ENCODE data around the gene OPTC.

DNA sequence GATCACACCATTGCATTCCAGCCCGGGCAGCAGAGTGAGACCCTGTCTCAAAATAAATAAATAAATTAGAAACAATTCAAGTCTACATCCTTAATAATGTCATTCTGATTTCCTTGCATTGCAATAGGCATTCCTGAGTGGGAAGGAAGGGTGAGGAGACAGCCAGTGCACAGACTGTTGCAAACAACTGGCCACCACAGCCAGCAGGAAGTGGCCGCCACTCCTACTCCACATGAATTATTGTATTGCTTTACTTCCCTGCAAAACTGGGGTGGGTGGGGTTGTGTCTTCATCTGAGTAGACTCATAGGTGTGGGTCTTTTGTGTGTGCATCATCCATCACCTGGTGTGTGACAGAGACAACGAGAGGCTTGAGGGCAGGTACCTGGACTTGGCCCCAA, 60.1 kb downstream of the OPTC start:
- no peak for TF ChIP-seq CTCF (IDR thresholded peaks at IDR 0.05; ENCODE audit: low read depth, low read length)
- TF ChIP-seq, protein P1, sequence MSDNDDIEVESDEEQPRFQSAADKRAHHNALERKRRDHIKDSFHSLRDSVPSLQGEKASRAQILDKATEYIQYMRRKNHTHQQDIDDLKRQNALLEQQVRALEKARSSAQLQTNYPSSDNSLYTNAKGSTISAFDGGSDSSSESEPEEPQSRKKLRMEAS (IDR thresholded peaks at IDR 0.05; ENCODE audit: low read depth, low read length): no peak

Data from NB4 (cell line).